ENCODE data around the gene RASSF3. TPM values are rescaled to one million over a fixed set of nuclear protein-coding genes. Genes with fewer than 3 reads are reported as not detected.

The RASSF3 gene
- polyA plus RNA-seq, 1 donor (not counting 4 experiments of a cell fraction or from before 2014, with no cell fraction given): 9.6 TPM

- TF ChIP-seq CTCF (optimal IDR thresholded peaks at IDR 0.05 in 1 of 3, IDR thresholded peaks at IDR 0.05 in 1 of 3, conservative IDR thresholded peaks at IDR 0.05 in 1 of 3; ENCODE audit: extremely low read depth in 1 of 3, insufficient read depth in 2 of 3, low read length in 3 of 3) (no peak), EZH2 (IDR thresholded peaks at IDR 0.05; ENCODE audit: low read length) (no peak)
- H4K20me1 ChIP-seq (ENCODE audit: control insufficient read depth, extremely low read depth, insufficient read depth, low read length): no peaks in the 10 kb centered on the region
- H3K9me1 ChIP-seq (ENCODE audit: control insufficient read depth, extremely low read depth, insufficient read depth, low read length): no peaks in the 10 kb centered on the region
- peaks cover 36% of the 10 kb centered on the region for H3K4me1 ChIP-seq (ENCODE audit: control insufficient read depth, extremely low read depth, insufficient read depth, low read length)
- H3K36me3 ChIP-seq (ENCODE audit: control insufficient read depth in 2 of 2, extremely low read depth in 1 of 2, insufficient read depth in 2 of 2, low read length in 2 of 2): peaks cover 8 to 39% of the 10 kb centered on the region in 2 experiments
- no peak for DNase-seq (ENCODE audit: low read depth, low spot score)
- H3K4me3 ChIP-seq (ENCODE audit: control insufficient read depth in 2 of 3, extremely low read depth in 1 of 3, insufficient read depth in 2 of 3, low read depth in 1 of 3, low read length in 3 of 3): peak overlapping the region in 1 of 3 experiments; percentile 32
- H3K79me2 ChIP-seq (ENCODE audit: control insufficient read depth, insufficient read depth, low read length): no peaks in the 10 kb centered on the region
- dilution Hi-C loops (cut with MboI; ENCODE audit: extremely low pct_ligation_motif_present, low sequenced_read_pairs): no loop called here
- no peak overlapping the region for H3K27ac ChIP-seq (ENCODE audit: control insufficient read depth, insufficient read depth, low read length)
- H3K27me3 ChIP-seq (ENCODE audit: control insufficient read depth, extremely low read depth, insufficient read depth, low read length): no peaks in the 10 kb centered on the region
- H2AFZ ChIP-seq (ENCODE audit: control insufficient read depth, low read length): no peak overlapping the region
- H3K9me3 ChIP-seq (ENCODE audit: control insufficient read depth, low read depth, low read length): no peaks in the 10 kb centered on the region
- peak overlapping the region; percentile 22 for H3K4me2 ChIP-seq (ENCODE audit: control insufficient read depth, extremely low read depth, insufficient read depth, low read depth, low read length)
- FAIRE-seq: no peak
- H3K9ac ChIP-seq (ENCODE audit: control insufficient read depth, extremely low read depth, insufficient read depth, low read length): no peak overlapping the region
Observed at GRCh38 chr12:64744422-64745258, 134.3 kb downstream of the RASSF3 start.

GRCh38 chr12:64745259-64745807 lies 135.0 kb downstream of the RASSF3 start:
- no peak overlapping the region for H3K4me3 ChIP-seq (ENCODE audit: control insufficient read depth in 2 of 3, extremely low read depth in 1 of 3, insufficient read depth in 2 of 3, low read depth in 1 of 3, low read length in 3 of 3)
- DNase-seq (ENCODE audit: low read depth, low spot score): no peak
- dilution Hi-C loops (cut with MboI; ENCODE audit: extremely low pct_ligation_motif_present, low sequenced_read_pairs): no loop called here

More at GRCh38 chr12:64745259-64745807, 135.0 kb downstream of the RASSF3 start:
- Histone ChIP-seq H3K27me3 (ENCODE audit: control insufficient read depth, extremely low read depth, insufficient read depth, low read length) (no peaks in the 10 kb centered on the region), H3K9me3 (ENCODE audit: control insufficient read depth, low read depth, low read length) (no peaks in the 10 kb centered on the region), H3K9me1 (ENCODE audit: control insufficient read depth, extremely low read depth, insufficient read depth, low read length) (no peaks in the 10 kb centered on the region), H3K9ac (ENCODE audit: control insufficient read depth, extremely low read depth, insufficient read depth, low read length) (no peak overlapping the region), H3K36me3 (ENCODE audit: control insufficient read depth in 2 of 2, extremely low read depth in 1 of 2, insufficient read depth in 2 of 2, low read length in 2 of 2) (peaks cover 10 to 37% of the 10 kb centered on the region in 2 experiments), H4K20me1 (ENCODE audit: control insufficient read depth, extremely low read depth, insufficient read depth, low read length) (no peaks in the 10 kb centered on the region), H2AFZ (ENCODE audit: control insufficient read depth, low read length) (no peak overlapping the region), H3K79me2 (ENCODE audit: control insufficient read depth, insufficient read depth, low read length) (no peaks in the 10 kb centered on the region), H3K4me2 (ENCODE audit: control insufficient read depth, extremely low read depth, insufficient read depth, low read depth, low read length) (no peak overlapping the region), H3K4me1 (ENCODE audit: control insufficient read depth, extremely low read depth, insufficient read depth, low read length) (peaks cover 36% of the 10 kb centered on the region), H3K27ac (ENCODE audit: control insufficient read depth, insufficient read depth, low read length) (no peak overlapping the region)
- no peak for TF ChIP-seq EZH2 (IDR thresholded peaks at IDR 0.05; ENCODE audit: low read length)
- no peak for TF ChIP-seq CTCF (optimal IDR thresholded peaks at IDR 0.05 in 1 of 3, IDR thresholded peaks at IDR 0.05 in 1 of 3, conservative IDR thresholded peaks at IDR 0.05 in 1 of 3; ENCODE audit: extremely low read depth in 1 of 3, insufficient read depth in 2 of 3, low read length in 3 of 3)
- no peak for FAIRE-seq

All from keratinocyte (primary cell).